Stimulated activated CD8-positive, alpha-beta memory T cell treated with anti-CD3 and anti-CD28 coated beads, Interleukin-12 subunit alpha, Interleukin-12 subunit beta, amount 100 ng/mL, for 4 hours (primary cell): ENCODE data around the gene MZT2B.
"Not testable (repeated sequence)": the region's sequence is repeated elsewhere in the genome, so short reads cannot be mapped to it uniquely, and the experiment has no call there.

Experiments
- DNase-seq: peaks from one replicate; pipeline ENCODE4 v3.0.0-alpha.2; 2020; ENCODE audit warnings: low read depth

MZT2B gene

DNA sequence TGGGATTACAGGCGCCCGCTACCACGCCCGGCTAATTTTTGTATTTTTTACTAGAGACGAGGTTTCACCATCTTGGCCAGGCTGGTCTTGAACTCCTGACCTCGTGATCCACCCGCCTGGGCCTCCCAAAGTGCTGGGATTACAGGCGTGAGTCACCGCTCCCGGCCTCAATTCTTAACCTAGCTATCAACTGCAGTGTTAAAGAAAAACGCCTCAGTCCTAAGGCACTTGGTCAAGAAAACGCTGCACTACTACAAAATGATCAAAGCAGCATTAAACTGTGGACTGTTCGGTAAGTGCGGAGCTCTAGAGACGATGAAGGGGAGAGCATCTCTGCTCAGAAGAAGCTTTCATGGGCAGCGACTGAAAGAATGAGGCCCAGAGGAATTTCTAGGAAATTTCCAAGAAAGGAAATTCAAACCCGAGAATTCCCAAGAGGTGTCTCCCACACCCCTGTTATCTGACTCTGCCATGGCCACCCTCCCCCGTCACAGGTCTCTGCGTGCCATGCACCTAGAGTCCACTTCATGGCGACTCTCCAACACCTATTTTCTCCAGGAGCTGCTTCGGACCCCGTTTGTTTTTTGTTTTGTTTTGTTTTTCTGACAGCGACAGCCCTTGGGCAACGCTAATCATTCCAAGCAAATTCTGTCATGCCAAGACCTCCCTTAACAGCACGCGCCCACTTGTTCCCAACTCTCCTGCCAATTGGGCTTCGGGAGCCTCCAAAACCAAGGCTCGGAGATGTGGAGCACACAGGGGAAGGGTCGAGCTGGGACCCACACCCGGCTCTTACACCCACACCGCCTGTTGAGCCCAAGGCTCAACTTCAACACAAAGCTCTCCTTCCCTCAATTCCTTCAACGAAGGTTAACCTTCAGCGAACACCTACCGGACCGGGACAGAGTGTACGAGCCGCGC is 1.4 kb upstream of the MZT2B start:
- not testable (repeated sequence) for DNase-seq

DNA sequence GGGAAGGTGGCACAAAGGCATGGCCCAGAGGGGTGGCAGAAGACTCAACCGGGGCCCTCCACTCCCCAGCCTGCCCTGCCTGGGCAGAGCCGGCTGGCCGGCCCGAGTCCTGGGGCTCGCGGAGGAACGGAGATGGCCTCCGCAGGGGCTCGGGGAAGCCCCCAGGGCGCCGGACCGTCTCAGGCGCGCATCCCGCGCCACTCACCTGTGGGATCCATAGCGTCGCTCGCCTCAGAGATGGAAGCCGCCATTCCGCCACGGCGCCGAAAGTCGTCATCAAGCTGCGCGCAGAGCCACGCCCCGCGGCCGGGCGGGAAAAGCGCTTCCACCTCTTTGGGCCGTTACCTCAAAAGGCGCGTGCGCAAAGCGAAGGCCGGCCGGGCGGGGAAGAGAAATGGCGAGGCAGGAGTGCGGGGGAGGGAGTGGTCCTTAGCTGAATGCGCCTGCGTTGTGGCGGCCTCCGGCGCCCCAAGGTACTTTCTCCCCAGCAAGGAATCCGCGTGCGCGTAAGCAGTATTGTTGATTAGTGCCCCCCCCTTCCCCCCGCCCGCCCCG is 660 bp upstream of the MZT2B start, which contains the start of gene SMPD4:
Gene SMPD4 (minus strand): TSS at position 278 of the 555 bp plus-strand sequence. CDS start 5,010 bp downstream, outside the sequence.
- DNase-seq, result peak; percentile 97

DNA sequence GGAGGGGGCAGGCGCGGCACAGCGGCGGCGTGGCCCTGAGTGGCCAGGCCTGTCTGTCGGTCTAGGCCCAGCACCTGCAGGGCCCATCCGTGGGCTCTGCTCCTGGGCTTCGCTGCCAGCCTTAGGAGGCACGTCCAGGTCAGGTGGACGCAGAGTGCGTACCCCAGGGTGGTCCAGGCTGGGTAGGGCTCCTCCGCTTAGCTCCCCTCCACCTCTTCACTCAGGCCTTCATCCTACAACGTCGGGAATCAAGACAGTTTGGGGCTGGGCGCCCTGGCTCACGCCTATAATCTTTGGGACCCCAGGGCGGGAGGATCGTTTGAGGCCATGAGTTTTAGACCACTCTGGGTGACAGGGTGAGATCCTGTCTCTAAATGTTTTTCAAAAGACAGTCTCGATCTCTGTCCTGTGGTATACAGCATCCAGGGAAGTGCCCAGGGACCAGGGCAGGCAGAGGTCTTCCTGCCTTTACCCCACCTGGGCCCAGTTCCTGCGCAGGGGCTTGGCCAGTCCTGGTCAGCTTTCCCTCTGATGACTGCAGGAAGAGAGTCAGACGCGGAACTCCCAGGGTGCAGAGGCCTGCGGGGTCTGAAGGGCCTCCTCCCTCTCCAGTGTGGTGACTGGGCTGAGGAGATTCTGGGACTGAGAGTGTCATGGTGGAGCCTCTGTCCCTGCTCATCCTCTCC is 907 bp downstream of the MZT2B start:
- not testable (repeated sequence) for DNase-seq

DNA sequence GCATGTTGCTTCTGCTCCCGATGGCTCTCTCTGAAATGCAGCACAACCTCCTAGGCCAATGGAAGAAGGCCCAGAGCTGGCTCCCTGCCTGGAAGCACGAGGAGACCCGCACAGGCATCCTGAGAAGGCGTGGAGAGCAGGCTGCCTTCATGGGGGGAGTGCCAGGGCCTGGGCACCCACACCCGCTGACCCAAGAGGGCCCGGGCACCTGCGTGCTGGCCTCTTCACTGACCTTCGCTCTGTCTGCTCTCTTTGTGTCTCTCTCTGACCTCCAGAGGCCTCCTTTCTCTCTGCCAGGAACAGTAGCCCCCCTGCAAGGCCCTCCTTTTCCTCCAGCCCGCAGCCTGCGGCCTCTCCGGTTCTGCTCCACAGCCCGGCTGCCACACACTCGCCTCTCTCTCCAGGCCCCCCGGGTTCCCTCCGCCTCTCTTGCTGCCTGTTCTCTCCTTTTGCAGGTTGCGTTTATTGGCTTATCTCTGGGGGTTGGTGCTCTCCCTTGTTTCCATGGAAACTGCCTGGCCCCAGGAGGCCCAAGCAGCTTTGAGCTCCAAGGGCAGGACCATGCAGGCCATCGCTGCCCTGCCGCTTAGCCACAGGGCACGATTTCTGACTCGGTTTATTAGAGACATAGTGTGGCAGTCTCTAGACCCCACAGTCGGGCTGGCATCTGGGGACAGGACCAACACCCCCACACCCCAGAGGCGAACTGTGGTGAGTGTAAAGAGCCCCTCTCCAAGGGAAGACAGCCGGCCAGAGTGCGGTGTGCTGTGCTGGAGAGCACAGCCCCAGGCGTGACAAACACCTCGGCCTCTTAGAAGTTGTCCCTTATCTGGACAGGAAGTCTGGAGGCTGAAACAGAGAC is 1.7 kb downstream of the MZT2B start:
- no peak for DNase-seq

DNA sequence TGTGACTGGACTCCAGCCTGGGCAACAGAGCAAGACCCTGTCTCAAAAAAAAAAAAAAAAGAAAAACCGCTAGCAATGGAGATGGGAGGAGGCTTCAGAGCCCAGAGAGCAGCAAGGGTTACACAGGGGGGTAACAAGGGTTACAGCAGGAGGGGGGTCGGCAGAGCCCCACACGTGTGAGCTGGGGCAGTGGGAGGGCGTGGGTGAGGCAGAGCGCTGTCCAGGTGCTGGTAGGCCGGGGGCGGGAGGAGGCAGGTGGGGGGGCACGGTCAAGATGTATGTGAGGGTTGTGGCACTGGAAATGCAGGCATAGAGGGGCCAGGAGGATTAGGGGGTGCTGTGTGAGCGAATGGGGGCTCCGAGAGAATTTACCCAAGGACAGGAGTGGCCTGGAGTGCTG is 3.4 kb downstream of the MZT2B start:
- no peak for DNase-seq

DNA sequence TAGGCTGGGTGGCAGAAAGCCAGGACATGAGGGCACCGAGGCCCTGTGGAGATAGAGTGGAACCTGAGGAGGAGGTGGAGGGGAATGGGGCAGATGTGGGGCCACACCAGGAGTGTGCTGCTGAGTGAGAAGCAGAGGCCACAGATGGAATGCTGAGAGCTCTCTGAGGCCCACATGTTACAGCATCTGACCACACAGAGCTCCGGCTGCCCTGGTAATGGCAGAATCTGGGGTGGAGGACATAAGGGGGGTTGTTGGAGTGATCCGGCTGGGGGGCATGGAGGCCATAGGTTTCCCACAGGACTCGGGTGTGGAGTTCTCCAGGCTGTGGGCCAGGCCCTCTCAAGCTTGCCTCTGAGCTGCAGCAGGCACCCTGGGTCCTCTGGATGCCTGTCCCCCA is 3.8 kb downstream of the MZT2B start:
- DNase-seq, result no peak

DNA sequence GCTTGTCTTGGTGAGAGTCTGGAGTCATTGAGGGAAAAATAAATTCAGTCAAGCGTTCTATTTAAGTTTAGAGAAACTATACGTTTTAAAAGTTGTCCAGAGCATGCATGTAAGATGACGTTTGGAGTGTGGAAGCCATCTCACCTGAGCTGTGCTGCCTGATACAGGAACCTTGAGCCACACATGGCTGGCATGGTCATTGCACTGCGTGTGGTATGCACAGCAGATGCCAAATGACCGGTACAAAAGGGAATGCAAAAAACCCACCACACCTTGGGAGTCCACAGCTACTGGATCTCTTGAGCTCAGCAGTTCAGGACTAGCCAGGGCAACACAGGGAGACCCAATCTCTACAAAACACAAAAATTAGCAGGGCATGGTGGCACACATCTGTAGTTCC is 4.3 kb downstream of the MZT2B start:
- DNase-seq, result no peak

DNA sequence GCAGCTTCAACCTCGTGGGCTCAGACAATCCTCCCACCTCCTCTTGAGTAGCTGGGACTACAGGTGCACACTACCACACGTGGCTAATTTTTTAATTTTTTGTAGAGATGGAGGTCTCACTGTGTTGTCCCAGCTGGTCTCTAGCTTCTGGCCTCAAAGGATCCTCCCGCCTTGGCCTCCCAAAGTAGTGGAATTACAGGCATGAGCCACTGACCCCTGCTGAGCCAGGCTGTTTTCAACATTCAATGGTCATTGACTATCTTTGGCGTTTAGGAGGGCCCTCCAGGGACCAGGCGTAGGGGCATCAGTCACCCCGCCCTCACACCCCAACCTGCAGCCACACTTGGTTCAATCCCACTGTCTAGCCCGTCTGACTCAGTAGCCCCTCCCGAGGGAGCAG is 5.2 kb downstream of the MZT2B start:
- no peak for DNase-seq

DNA sequence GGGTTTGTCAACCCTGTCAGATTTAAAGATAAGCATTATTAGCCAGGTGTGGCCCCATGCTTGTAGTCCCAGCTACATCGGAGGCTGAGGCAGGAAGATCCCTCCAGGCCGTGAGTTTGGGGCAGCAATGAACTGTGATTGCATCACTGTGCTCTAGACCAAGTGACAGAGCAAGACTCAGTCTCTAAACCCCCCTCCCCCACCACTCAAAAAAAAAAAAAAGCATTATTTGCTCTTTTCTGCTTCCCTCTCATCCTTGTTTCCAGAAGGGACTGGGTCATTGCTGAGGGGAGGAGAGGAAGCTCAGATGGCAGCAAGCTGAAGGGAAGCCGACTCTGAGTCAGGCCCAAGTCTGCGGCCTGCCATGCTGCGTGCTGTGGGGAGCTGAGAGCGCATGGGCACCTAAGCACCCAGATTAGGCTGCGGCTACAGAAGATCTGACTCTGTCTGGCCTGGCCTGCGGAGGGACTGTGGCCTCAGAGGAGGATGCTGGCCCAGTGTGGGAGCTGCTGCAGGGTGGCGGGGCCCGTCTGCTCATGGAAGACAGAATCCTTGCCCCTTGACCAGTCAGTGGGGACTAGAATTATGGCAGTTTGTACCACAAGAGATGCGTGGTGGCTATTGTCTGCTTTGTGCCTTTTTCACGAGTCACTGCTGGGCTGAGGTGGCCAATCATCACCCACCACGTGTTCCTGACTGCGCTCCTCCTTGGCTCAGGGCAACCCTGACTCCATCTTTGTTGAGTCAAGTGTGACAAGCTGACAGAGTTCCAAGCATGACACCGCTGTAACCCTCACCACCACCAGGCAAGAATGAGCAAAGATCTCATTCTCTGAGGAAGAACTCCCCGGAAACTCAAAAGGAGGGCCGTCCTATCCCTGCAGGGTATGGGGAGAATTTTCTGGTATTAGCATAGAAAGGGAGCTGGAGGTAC is 6.1 kb downstream of the MZT2B start:
- DNase-seq, result not testable (repeated sequence)

DNA sequence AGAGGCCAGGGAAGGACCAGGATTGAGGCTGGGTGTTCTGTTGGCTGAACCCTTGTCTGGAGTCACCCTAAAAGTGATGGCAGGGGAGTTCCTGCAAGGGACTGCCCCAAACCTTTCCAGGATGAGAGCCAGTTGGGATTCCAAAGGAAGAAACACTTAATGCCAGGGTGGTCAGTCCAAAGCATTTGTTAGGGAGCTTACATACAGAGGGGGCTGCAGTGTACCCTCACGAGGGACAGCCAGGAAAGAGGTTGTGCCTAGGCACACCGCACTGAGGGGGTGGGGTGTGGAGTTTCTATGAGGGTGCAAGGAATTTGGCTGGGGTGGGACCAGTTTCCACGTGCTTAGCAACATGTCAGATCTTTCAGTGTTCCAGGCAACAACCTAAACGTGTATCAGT is 6.9 kb downstream of the MZT2B start:
- DNase-seq, result not testable (repeated sequence)

DNA sequence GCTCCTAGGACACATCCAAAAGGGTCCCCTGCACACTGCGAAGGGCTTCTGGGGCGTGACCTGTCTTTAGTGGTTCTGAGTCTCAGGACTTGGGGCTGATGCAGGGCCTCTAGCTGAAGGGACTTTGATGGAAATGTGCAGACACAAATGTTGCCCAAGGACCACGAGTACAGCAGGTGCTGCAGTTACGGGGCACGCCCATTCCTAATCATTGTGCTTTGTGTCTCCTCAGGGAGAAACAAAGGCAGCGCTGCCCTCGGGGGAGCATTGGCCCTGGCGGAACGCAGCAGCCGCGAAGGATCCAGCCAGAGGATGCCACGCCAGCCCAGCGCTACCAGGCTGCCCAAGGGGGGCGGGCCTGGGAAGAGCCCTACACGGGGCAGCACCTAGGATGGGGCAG is 8.2 kb downstream of the MZT2B start:
- DNase-seq, result no peak

DNA sequence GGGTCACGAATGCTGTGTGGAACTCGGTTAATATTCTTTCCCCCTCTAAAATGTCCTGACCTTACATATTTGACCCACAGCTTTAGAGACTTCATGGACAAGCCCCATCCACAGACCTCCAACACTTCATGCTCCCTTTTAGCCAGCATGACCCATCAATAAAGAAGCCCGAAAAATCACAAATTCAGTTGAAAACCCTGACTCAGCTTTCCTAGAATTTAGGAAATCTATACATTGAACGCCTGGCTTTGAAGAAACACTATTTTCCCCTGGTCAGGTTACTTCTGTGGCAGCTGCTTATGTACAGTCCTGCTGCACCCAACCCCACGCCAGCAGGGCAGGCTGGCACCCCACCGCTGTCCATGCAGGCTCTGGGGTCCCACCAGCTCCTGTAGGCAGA is 9.3 kb downstream of the MZT2B start:
- DNase-seq, result not testable (repeated sequence)

DNA sequence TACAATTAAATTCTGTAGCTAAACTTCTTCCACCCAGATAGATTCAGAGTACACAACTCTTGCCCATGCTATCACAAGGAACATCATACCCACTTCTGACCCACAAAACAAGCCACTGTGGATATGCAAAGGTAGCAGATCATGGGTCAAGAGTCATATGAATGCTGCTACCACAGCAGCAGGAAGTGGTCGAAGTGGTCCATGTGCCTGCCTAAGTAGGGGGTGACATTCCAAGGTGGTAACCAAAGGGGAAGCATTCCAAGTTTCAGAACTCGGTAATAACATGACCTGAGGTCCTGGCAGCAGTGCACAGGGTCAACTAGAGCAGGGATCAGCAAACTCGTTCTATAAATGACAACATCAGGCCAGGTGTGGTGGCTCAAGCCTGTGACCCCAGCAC is 10.4 kb downstream of the MZT2B start:
- not testable (repeated sequence) for DNase-seq

DNA sequence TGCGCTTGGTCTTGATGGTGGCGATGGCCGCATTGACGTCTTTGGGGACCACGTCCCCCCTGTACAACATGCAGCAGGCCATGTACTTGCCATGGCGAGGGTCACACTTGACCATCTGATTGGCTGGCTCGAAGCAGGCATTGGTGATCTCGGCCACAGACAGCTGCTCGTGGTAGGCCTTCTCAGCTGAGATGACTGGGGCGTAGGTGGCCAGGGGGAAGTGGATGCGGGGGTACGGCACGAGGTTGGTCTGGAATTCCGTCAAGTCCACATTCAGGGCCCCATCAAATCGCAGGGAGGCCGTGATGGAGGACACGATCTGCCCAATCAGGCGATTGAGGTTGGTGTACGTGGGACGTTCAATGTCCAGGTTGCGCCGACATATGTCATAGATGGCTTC is 11.8 kb downstream of the MZT2B start:
- not testable (repeated sequence) for DNase-seq

DNA sequence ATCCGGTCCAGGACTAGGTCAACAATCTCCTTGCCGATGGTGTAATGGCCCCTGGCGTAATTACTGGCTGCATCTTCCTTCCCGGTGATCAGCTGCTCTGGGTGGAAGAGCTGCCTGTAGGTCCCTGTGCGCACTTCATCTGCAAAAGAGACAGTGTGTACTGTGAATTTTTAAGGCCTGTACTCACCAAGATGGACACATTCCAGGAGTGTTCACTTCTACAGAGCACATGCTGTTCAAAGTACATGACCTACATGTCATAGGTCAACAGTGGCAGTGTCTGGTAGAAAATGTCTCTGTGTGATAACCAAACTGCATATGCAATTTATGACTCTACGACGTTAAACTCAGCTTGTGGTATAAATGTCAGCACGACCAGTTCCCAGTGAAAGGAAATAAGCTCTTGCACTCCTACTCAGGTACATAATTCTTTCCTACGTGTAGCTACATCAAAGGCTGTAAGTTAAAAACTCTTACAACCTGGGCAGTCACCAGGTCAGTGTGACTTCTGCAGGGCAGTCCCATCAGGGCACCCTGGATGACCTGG is 13.1 kb downstream of the MZT2B start:
- not testable (repeated sequence) for DNase-seq

DNA sequence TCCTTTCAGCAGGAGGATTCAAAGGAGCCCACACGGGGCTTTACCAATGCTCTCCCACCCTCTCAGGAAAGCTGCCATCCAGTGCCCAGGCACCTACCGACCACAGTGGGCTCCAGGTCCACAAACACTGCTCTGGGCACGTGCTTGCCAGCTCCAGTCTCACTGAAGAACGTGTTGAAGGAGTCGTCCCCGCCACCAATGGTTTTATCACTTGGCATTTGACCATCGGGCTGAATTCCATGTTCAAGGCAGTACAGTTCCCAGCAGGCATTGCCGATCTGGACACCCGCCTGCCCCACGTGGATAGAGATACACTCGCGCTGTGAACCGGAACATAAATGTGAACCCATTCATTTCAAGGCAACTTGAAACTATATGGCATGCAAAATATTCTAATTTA is 14.0 kb downstream of the MZT2B start:
- DNase-seq, result not testable (repeated sequence)

DNA sequence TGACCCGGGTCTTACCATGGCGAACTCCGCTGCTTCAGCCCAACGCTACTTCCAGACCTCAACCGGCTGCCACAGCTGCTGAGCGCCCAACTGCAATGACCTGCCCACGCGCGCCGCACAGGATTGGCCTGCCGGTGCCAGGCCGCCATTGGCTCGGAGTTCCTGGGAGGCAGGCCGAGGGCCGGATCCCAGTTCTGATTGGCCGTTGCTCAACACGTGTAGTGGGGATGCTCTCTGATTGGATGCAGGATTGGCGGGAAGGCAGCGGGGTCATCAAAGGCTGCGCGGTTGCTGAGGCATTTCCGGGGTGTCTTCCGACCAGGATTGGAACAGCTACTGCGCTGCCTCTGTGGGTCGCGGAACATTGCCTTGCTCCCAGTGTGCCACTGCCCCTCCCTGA is 16.3 kb downstream of the MZT2B start, which contains the start of gene TUBA3E:
Gene TUBA3E (minus strand): TSS at position 97 of the 400 bp plus-strand sequence. CDS start 79 bp downstream, at position 18.
- no peak for DNase-seq

DNA sequence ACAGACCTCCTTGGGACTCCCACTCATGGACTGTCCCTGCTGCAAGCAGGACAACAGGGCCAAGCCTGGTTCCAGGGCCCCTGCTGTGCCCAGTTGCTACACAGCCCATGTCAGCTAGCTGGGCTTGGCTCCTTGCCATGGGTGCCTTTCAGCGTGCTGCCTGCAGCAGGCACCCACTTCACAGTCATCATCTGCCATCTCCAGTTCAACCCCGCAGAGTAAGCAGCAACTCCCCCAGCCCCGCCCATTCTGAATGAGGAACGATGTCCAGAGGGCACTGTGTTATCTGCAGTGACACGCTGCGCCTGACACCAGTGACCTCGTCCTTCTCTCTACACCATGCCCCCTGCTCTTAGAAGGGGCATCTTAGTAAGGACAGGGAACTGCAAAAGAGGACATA is 20.5 kb downstream of the MZT2B start:
- DNase-seq, result not testable (repeated sequence)

DNA sequence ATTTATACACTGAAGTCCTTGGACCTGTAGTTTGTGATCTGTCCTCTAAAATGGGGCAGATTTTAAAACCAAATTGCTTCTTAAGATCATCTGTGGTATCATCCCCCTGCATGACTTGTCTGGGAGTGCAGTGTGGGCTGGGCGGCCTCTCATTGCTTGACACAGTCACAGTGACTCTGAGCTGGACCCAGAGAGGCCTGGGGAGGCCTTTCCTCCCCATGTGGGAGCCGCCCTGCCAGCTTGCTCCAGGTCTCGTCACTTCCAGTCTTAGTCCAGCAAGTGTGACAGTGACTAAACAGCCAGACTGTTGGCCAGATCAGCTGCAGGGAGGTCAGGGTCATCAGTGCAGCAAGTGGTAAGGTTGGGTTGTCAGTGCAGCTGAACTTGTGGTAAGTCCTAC is 21.1 kb downstream of the MZT2B start:
- not testable (repeated sequence) for DNase-seq

DNA sequence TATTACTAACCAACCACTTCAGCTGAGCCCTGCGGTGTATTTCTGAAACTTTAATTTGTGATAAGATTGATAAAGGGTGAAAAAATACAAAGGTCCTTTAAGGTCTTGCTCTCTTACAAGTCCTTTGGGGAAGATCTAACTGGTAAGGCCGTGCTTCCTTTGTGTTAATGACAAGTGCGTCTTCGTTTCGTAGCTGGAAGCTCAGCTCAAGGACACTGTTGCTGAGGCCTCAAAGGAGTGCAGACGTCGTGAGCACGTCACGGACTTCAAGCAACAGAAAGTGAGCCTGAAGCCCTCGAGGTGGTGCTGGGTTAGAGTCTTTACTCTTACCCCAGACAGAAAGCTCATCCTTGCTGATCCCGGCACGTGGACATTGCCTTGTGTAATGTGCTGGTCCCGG is 25.0 kb downstream of the MZT2B start:
- DNase-seq, result not testable (repeated sequence)
